Pulmonary artery endothelial cell (primary cell): ENCODE results near the gene ALOX15. TPM values are rescaled to one million over a fixed set of nuclear protein-coding genes. Genes with fewer than 3 reads are reported as not detected.
"Not testable (repeated sequence)": the region's sequence is repeated elsewhere in the genome, so short reads cannot be mapped to it uniquely, and the experiment has no call there.

Experiments
- DNase-seq: peaks from one replicate; pipeline ENCODE4 v3.0.0-alpha.2; 2011; ENCODE audit warnings: low read depth, low spot score
- total RNA-seq: library from RNA; depleted of rRNA; stranded (reverse); fragments of >200 nt; gene quantifications from 2 replicates; pipeline ENCODE4 v1.2.3, GENCODE V29; 2014

Gene ALOX15
- total RNA-seq, 1 donor from 2014 or later: not detected

DNA sequence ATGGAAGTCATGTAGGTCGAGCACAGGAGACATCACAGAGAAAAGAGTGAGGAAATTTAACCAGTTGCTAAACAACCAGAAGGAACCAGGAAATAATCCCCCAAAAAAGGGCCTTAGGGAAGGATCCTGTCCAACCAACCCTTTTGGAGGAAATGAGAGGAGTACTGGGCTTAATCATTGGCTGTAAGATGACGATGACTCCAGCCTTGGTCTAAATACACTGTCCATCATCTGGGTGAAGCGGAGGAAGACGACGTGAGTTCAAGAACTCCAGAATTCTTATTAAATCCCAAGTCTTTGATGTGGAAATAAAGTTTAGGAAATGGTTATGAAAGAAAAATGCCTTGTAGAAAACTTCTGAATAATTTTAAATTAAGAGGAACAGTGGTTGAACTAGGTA, 11.5 kb upstream of the ALOX15 start:
- DNase-seq: no peak

DNA sequence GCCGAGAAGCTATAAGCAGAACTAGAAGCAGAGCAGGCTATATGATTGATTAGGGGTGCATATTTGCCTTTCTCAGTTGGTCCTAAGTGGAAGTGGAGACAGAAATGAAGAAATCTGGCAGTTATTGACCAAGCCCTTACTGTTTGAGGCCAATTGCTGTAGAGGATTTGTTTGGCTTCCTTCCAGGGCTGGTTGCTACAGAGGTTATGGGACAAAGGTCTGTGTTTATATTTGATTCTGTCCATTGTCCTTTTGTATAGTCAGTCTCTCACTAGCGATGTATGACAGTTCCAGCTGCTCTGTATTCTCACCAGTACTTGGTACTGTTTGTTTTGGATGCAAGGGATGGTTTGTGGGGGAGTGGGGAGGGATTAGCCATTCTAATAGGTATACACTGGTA, 7.3 kb upstream of the ALOX15 start:
- DNase-seq: no peak

DNA sequence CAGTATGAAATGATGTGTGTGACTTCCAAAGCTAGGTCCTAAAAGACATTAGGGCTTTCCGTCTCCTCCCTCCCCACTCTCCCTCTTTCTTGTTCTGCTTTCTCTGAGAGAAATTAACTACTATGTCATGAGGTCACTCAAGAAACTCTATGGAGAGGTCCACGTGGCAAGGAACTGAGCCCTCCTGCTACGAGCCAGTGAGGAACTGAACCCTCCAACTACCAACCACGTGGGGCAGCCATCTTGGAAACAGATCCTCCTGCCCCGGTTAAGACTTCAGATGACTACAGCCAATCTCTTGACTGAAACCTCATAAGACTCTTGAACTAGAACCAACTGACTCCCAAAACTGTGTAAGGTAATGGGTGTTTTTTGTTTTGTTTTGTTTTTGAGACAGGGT, 4.2 kb upstream of the ALOX15 start:
- no peak for DNase-seq

DNA sequence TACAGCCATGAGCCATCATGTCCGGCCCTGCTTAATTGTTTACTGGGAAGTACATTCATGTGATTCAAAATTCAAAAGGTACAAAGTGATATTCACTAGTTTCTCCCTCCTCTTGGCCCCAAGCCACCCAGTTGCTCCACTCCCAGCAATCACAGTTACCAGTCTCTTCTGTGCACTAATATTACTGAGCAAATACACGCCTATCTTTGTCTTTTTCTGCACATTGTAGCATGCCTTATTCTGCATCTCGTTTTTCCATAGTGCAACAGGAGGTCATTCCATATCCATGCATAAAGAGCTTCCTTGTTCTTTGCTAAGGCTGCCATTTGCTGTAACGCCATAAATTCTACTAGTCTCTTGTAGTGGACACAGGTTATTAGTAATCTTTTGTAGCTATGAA, 2.2 kb upstream of the ALOX15 start:
- DNase-seq: no peak

DNA sequence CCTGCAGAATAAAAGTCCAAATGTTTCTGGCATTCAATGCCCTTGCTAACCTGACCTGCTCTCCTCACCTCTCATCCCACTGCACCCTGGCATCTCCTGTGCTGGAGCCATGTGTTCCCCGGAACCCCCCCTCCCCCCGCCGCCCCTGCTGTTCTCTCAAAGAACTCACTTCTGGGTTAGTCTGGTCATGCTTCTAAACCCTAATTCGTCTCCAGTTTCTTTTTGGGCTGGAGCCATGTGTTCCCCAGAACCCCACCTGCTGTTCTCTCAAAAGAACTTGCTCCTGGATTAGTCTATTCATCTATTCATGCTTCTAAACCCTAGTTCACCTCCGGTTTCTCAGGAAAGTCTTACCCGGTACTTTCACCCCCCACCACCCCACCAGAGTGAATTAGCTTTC, 808 bp upstream of the ALOX15 start:
- DNase-seq: no peak

DNA sequence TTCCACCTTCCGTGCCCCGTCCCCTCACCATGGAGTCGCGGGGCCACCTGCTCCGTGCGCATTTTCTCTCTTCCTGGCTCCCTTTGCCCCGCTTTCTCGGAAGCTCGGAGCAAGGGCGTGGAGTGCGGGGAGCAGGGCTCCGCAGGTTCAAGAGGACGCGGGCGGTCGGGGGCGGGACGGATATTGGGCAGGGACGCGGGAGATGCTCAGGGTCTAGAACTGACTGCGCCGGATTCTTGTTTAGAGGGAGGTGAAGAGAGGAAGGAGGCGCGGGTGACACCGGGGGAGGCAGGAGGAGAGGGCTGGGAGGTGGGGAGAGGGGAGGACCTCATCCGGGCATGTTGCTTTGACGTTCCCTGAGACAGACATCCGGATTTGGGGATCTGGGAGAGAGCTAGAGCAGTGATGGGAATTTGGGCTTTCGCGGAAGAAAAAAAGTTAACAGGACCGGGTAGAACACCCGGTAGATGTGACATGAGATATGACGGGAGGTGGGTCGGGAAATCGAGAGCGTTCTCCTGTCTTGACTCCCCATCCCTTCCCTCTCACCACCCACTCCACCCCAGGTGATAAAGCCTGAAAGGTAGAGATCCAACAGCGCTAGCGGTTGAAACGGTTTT, 799 bp downstream of the ALOX15 start:
- DNase-seq: not testable (repeated sequence)

DNA sequence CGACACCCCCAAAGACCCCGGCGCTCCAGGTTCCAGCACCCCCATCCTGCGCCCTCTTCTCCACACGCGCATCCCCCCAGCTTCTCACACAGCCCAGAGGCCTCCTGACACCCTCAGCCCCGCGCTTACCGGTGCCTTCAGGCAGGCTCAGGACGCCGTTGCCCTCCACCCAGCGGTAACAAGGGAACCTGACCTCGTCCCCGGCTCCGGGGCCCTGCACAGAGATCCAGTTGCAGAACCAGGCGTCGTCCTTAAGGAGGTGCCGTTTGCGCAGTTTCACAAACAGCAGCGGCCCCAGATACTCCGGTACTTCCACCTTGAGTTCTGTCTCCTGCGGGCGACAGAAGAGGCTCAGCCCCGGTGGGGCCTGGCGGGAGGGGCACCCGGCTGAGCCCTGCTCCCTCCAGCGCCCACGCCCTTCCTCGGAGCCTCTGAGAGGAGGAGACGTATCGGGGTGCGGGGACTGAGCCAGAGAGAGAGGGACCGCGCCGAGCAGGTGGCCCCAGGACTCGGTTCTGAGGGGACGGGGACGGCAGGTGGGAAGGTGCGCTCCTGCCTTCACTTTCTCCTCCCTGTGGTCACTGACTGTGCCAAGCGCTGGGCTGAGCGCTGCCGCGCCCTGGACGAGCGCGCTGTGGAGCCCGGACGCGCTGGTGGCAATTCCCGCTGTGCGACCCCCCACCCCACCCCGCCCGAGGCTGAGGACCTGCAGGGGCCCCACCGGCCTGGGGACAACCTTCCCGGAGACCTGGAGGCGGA, 2.0 kb downstream of the ALOX15 start:
- DNase-seq: not testable (repeated sequence)

DNA sequence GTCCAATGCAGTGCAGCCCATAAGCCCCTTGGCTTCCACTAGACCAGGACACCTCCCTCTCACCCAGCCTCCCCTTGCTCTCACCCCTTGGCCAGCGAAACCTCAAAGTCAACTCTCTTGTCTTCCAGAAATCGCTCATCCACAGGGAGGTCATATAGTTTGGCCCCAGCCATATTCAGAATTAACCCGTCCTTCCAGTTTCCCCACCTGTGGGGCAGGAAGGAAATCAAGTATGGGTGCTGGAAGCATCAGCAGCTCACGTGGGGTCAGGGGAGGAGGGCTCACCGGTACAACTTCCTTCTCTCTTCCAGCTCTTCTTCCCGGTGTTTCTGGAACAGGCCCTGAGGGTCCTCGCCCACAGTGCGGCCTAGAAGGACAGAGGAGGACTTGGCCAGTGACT, 2.7 kb downstream of the ALOX15 start:
- DNase-seq: not testable (repeated sequence)

DNA sequence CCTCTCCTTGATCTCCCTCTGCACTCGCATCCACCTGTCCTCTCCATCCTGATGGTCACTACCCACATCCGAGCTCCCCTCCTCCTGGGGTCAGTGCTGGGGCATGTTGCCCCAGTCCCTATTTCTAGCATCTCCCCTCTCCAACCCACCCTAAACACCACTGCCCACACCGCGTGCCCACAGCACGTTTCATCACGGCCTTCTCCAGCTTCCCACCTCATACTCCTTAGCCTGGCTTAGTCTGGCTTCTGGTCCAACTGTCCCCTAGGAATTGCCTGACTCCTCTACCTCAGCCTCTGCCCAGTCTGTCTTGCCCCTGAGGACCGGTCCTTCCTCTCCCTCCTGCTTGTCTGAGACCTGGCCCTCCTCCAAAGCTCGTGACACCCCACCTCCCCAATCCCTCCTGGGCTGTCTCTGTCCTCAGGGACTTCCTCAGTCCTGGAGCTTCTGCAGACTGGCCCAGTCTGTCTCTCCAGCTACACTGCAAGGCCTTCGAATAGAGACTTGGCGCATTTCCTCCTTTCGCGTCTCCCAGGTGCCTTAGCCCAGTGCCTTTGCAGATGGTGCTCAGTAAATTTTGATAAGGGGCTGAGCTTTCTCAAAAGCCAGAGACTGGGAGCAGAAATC, 4.9 kb downstream of the ALOX15 start:
- no peak for DNase-seq

DNA sequence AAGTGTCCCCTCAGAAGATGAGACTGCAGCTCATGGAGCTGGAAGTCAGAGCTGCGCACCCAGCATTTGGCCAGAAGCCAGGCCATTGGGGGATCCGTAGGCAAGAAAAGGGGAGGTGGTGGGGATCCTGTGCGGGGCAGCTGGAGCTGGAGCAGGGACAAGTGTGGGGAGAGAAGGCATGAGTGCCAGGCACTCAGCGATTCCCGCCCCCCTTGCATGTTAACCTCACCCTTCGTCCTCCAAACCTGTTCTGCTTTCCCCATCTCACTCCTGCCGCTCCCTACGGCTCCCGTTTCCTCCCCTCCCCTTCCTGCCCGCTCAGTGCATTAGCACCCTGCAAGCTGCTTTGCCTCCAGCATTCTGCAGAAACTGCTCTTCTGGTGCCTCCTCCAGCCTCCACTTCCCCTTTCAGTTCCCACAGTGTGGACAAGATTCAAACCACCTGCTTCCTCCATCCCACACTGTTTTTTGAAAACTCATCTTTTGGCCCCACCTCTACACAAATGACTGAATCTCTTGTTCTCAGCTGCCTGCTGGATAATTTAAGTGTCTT, 5.6 kb downstream of the ALOX15 start:
- DNase-seq: no peak

DNA sequence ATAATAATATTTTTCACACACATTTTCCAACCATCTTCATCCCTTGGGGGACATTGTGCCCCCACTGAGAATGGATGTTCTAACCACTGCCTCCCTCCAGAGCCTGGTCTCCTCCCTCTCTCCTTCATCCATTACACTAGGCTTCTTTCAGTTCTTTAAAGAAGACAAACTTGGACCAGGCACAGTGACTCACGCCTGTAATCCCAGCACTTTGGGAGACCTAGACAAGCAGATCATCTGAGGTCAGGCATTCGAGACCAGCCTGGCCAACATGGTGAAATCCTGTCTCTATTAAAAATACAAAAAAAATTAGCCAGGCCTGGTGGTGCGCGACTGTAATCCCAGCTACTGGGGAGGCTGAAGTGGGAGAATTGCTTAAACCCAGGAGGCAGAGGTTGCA, 6.5 kb downstream of the ALOX15 start:
- no peak for DNase-seq

DNA sequence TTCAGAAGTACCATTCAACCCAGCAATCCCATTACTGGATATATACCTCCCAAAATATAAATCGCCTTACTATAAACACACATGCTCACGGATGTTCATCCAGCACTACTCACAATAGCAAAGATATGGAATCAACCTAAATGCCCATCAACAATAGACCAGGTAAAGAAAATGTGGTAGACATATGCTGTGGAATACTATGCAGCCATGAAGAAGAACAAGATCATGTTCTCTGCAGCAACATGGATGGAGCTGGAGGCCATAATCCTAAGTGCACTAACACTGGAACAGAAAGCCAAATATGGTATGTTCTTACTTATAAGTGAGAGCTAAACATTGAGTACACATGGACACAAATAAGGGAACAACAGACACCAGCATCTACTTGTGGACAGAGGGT, 7.8 kb downstream of the ALOX15 start:
- DNase-seq: no peak

DNA sequence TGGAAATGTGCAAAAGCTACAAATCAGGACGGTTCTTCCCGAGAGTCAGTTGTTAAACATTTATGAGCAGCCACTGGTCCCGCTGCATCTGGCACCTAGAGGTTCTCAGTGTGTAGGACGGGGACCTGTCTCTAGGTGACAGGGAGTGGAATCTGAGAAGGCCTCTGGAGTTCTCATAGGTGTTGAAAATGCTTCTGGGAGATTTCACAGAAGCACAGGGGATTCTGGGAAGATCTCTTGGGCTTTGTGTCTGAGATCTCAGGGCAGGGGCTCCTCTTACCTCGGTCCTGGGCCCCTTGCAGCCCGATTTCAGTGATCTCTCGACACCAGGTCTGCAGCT, 8.9 kb downstream of the ALOX15 start:
- DNase-seq: no peak

DNA sequence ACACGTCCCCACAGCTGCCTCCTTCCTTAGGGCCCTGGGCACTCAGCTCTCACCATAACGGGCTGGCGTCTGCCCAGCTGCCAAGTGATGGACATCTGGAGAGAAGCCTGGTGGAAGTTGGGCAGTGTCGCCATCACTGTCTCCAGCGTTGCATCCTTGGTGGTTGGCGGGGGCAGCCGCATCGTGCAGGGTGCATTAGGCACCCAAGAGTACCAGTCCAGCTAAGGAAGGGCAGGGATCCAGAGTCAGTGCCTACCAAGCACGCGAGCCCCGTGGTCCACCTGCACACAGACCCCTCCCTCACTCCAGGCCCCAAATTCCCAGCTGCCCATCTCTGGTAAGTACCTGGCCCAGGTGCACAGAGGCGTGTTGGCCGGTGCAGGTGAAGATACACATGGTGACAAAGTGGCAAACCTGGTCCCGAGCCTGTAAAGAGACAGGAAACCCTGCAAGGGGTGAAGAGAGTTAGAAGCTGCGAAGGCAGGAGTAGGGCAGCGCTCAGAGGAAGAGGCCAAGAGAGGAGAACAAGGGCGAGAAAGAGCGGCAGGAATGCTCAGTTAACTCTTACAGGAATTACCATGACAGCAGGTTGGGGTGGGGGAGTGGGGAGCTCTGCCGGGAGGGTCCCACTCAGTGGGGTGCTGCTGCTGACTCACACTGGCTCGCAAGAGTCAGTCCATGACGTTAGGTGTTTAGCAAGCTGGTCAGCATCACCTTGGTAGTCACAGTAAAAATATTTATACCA, 9.5 kb downstream of the ALOX15 start:
- no peak for DNase-seq

DNA sequence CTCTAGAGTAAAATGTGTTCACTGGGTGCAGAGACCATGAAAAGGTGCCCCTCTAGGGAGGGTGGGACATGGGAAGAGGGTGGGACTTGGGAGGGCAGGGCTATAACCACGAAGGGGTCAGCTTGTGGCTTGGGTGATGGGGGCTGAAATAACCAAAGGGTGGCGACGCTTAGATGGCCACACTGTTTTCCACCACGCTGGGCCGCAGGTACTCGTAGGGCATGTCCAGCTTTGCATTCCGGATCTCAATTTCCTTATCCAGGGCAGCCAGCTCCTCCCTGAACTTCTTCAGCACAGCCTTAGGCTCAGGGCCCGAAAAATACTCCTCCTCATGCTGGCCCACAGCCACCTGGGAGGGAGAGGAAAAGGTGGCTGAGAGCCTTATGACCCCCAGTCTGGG, 10.0 kb downstream of the ALOX15 start:
- DNase-seq: no peak

DNA sequence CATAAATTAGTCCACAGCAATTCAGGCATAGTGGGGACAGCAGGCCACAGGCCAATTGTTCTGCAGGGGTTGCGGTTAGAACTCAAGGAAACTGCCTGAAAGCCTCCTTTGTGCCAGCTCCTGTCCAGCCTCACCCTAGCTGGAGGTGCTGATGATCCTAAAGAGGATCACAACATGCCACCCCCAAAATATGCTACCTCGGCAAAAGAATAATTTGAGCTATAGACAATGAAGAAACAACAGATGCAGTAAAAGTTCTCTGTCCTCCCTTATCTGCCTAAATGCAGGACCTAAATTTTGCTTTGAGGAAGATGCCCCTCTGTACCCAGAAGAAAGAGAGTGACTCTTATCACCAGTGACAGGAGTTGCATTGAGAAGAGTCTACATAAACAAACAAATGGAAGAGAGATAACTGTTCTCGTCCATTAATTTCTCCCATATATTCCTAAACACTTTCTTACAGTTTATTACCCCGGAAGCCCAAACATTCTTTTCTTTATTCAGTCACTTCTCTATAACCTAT, 14.7 kb downstream of the ALOX15 start:
- no peak for DNase-seq

DNA sequence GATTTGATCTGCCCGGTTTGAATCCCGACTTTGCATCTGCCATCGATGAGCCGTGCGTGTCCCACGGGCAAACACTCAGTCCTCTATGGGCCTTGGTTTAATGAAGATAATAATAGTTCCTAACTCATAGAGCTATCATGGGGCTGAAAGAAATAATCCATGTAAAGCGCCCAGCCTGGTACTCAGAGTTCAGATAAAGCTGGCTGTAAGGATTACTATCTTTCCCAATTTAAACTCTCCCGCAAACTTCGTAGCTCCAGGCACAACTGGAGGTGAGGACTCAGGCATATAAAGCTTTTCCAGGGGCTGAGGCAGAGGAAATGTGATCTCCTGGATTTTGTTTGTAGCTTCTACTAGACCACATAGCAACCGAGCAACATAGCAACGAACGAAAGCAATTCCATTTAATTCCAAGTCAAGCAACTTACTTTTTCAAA, 16.3 kb downstream of the ALOX15 start:
- no peak for DNase-seq

DNA sequence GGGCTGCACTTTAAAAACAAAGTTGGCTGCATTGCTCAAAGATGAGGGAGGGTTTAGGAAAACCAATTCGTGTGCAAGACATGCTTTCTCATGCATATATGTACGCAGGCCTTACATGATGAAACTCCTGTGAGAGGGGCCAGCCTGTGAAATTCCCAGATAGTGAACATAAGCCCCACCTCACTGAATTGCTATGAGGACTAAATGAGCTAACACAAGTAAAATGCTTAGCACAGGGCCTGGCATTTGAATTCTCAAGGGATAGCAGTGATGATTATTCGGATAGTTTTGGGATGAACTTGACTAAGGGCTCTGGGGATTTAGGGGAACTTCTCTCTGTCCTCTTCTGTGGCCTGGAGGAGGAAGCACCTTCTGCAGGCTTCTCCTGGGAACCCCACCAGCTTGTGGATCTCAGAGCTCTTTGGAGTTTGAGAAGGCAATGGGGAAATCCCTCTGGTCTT, 17.0 kb downstream of the ALOX15 start:
- not testable (repeated sequence) for DNase-seq

DNA sequence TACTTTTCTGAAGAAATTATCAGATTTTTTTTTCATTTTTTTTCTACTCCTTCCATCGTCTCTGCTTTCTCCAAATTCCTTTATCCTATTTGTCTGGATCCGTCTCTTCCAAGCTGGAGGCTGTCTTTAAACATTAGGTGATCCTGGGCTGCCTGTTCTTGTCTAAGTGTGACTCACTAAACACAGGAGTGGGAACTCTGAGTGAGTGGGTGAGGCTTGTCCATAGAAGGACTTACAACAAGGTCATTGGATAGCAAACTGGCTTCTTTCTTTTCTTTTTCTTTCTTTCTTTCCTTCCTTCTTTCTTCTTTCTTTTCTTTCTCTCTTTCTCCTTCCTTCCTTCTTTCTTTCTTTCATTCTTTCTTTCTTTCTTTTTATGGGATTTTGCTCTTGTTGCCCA, 18.2 kb downstream of the ALOX15 start:
- DNase-seq: no peak

DNA sequence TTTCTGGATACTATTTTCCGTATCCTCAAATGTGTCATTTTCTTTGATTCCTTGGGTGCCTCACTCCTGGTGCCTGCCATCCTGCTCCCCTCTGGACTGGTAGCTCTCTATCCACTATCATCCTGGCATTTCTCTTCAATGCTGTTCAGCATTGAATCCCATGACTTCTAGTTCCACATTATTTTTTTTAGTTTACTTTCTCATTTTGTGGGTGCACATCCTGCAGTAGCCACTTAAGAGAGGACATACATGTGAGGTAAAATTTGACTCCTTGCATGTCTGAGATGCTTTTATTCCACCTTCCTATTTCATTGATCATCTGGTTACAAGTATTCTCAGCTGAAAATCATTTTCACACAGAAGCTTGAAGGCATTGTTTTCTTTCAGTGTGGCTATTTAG, 19.1 kb downstream of the ALOX15 start:
- DNase-seq: no peak

DNA sequence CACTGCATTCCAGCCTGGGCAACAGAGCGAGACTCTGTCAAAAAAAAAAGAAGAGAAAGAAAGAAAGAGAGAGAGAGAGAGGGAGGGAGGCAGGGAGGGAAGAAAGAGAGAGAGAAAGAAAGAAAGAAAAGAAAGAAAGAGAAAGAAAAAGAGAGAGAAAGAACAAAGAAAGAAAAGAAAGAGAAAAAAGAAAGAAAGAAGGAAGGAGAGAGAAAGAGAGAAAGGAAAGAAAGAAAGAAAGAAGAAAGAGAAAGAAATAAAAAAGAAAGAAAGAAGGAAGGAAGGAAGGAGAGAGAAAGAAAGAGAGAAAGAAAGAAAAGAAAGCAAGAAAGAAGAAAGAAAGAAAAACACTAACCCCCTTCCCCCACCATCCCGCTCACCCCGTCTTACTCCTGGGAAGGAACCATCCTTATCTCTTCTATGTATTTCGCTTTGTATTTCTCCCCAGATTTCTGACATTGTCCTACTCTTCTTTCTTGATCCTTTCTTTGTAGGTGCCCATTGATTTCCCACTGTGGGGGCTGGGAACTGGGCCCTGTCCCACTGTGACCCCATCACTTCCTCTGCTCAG, 20.9 kb downstream of the ALOX15 start:
- DNase-seq: no peak
